Mesenchymal stem cell (in vitro differentiated cells and primary cell): ENCODE measurements around the gene SLC66A2.

ENCODE experiments used
- DNase-seq: peaks from one replicate; pipeline ENCODE4 v3.0.0-alpha.2; 2013
- H2AFZ ChIP-seq: one replicate; pipeline ENCODE4 v1.6.1; 2013; ENCODE audit warnings: low read depth, mild to moderate bottlenecking, control low read depth, inconsistent platforms, low read length, moderate library complexity
- H2AK5ac ChIP-seq: 2 replicates; pipeline ENCODE4 v1.6.1; 2013; ENCODE audit warnings: low read length, moderate library complexity, mild to moderate bottlenecking, inconsistent platforms; ENCODE audit not compliant: severe bottlenecking
- H2BK120ac ChIP-seq: one replicate; pipeline ENCODE4 v1.6.1; 2013; ENCODE audit warnings: low read depth, mild to moderate bottlenecking, inconsistent platforms, low read length, moderate library complexity
- H2BK12ac ChIP-seq, 2 experiments: one replicate each; pipeline ENCODE4 v1.6.1; 2013; ENCODE audit warnings: inconsistent platforms in 2 of 2, low read length in 2 of 2, mild to moderate bottlenecking in 2 of 2, moderate library complexity in 2 of 2, control low read depth in 1 of 2
- H2BK15ac ChIP-seq: one replicate; pipeline ENCODE4 v1.6.1; 2013; ENCODE audit warnings: mild to moderate bottlenecking, low read depth, inconsistent platforms; ENCODE audit not compliant: poor library complexity, severe bottlenecking
- H2BK5ac ChIP-seq: 2 replicates; pipeline ENCODE4 v1.6.1; 2013; ENCODE audit warnings: low read depth, mild to moderate bottlenecking, low read length, control low read depth, inconsistent platforms; ENCODE audit not compliant: poor library complexity, severe bottlenecking
- H3K14ac ChIP-seq, 2 experiments: one replicate each; pipeline ENCODE4 v1.6.1; 2013; ENCODE audit warnings: inconsistent platforms in 2 of 2, low read length in 2 of 2, control low read depth in 1 of 2, mild to moderate bottlenecking in 1 of 2, moderate library complexity in 1 of 2
- H3K18ac ChIP-seq, 2 experiments: one replicate each; pipeline ENCODE4 v1.6.1; 2013; ENCODE audit warnings: inconsistent platforms in 2 of 2, low read length in 2 of 2, control low read depth in 1 of 2, low read depth in 1 of 2, mild to moderate bottlenecking in 1 of 2
- H3K23ac ChIP-seq, 2 experiments: one replicate each; pipeline ENCODE4 v1.6.1; 2013; ENCODE audit warnings: inconsistent platforms in 2 of 2, low read length in 2 of 2, mild to moderate bottlenecking in 2 of 2, moderate library complexity in 2 of 2, control low read depth in 1 of 2
- H3K27ac ChIP-seq: 2 replicates; pipeline ENCODE4 v1.5.1; 2013; ENCODE audit warnings: mild to moderate bottlenecking, moderate library complexity, low read length, control low read depth, inconsistent platforms; ENCODE audit not compliant: poor library complexity, severe bottlenecking
- H3K27me3 ChIP-seq, 2 experiments: 2 replicates each; pipeline versions ENCODE4 v1.6.1 to v1.7.0; 2013; ENCODE audit warnings: low read length in 2 of 2, mild to moderate bottlenecking in 2 of 2, moderate library complexity in 2 of 2, control low read depth in 1 of 2, inconsistent platforms in 1 of 2; ENCODE audit not compliant: control insufficient read depth in 1 of 2, insufficient read depth in 1 of 2
- H3K36me3 ChIP-seq, 2 experiments: 2 replicates each; pipeline versions ENCODE4 v1.6.1 to v1.7.0; 2013; ENCODE audit warnings: low read length in 2 of 2, control low read depth in 1 of 2, inconsistent platforms in 1 of 2, low read depth in 1 of 2, mild to moderate bottlenecking in 1 of 2; ENCODE audit not compliant: insufficient read depth in 2 of 2, control insufficient read depth in 1 of 2
- H3K4ac ChIP-seq, 2 experiments: one replicate each; pipeline ENCODE4 v1.6.1; 2013; ENCODE audit warnings: inconsistent platforms in 2 of 2, low read length in 2 of 2, mild to moderate bottlenecking in 2 of 2, moderate library complexity in 2 of 2, control low read depth in 1 of 2, low read depth in 1 of 2
- H3K4me1 ChIP-seq: 2 replicates; pipeline ENCODE4 v1.6.1; 2013; ENCODE audit warnings: low read depth, low read length, control low read depth; ENCODE audit not compliant: control insufficient read depth, insufficient read depth
- H3K4me2 ChIP-seq: 2 replicates; pipeline ENCODE4 v1.6.1; 2013; ENCODE audit warnings: low read length, mild to moderate bottlenecking, inconsistent platforms; ENCODE audit not compliant: poor library complexity, severe bottlenecking
- H3K4me3 ChIP-seq, 2 experiments: 2 replicates each; pipeline versions ENCODE4 v1.5.1 to v1.7.0; 2013; ENCODE audit warnings: low read length in 2 of 2, mild to moderate bottlenecking in 2 of 2, control low read depth in 1 of 2, low read depth in 1 of 2; ENCODE audit not compliant: insufficient read depth in 1 of 2
- H3K79me1 ChIP-seq: replicated peaks from 2 replicates; pipeline ENCODE4 v1.6.1; 2013; ENCODE audit warnings: mild to moderate bottlenecking, control low read depth, low read length, inconsistent platforms; ENCODE audit not compliant: poor library complexity, severe bottlenecking
- H3K9ac ChIP-seq: 2 replicates; pipeline ENCODE4 v1.7.0; 2013; ENCODE audit warnings: mild to moderate bottlenecking, low read length, moderate library complexity
- H3K9me3 ChIP-seq: 2 replicates; pipeline ENCODE4 v1.7.0; 2013; ENCODE audit warnings: mild to moderate bottlenecking, low read length; ENCODE audit not compliant: control insufficient read depth
- H4K8ac ChIP-seq: one replicate; pipeline ENCODE4 v1.6.1; 2013; ENCODE audit warnings: inconsistent platforms, mild to moderate bottlenecking, low read length, moderate library complexity
- H4K91ac ChIP-seq: one replicate; pipeline ENCODE4 v1.6.1; 2013; ENCODE audit warnings: mild to moderate bottlenecking, low read length, inconsistent platforms
- WGBS: methylation state at CpG from one replicate; pipeline ENCODE4 v1.1.7; 2013; ENCODE audit warnings: mixed read lengths; 5-methylcytosine and 5-hydroxymethylcytosine counted together

SLC66A2 gene

GRCh38 chr18:79875531-79875919 lies 75.9 kb downstream of the SLC66A2 start:
- no peaks in the 10 kb centered on the region for H3K79me1 ChIP-seq
- H3K27me3 ChIP-seq = peaks cover 0 to 58% of the 10 kb centered on the region in 2 experiments
- no peak overlapping the region for H2BK15ac ChIP-seq
- H2BK120ac ChIP-seq = no peak overlapping the region
- peaks cover 1% of the 10 kb centered on the region for H3K4me1 ChIP-seq
- no peaks in the 10 kb centered on the region for H3K36me3 ChIP-seq
- H2BK5ac ChIP-seq = no peak overlapping the region
- no peak overlapping the region for H3K18ac ChIP-seq
- no peak overlapping the region for H3K4me3 ChIP-seq
- H2AFZ ChIP-seq = no peak overlapping the region
- no peak overlapping the region for H3K4me2 ChIP-seq
- H3K23ac ChIP-seq = no peak overlapping the region
- no peak overlapping the region for H2AK5ac ChIP-seq
- no peak overlapping the region for H4K8ac ChIP-seq
- 92% methylated on average over 15 of the region's 15 CpGs for WGBS
- no peak overlapping the region for H3K9ac ChIP-seq
- peaks cover 7% of the 10 kb centered on the region for H3K9me3 ChIP-seq
- no peak overlapping the region for H3K27ac ChIP-seq
- no peak overlapping the region for H3K4ac ChIP-seq
- H3K14ac ChIP-seq = no peak overlapping the region
- H4K91ac ChIP-seq = no peak overlapping the region
- DNase-seq = no peak
- no peak overlapping the region for H2BK12ac ChIP-seq

GRCh38 chr18:79874553-79875530 lies 76.6 kb downstream of the SLC66A2 start:
- no peak overlapping the region for H2BK12ac ChIP-seq
- H3K9me3 ChIP-seq = peaks cover 6% of the 10 kb centered on the region
- no peak overlapping the region for H3K4ac ChIP-seq
- WGBS = 86% methylated on average over 20 of the region's 24 CpGs
- no peak overlapping the region for H3K23ac ChIP-seq
- peaks cover 4% of the 10 kb centered on the region for H3K4me1 ChIP-seq
- no peak for DNase-seq
- H2BK5ac ChIP-seq = no peak overlapping the region
- H3K9ac ChIP-seq = no peak overlapping the region
- H2AK5ac ChIP-seq = no peak overlapping the region
- no peaks in the 10 kb centered on the region for H3K36me3 ChIP-seq
- H3K18ac ChIP-seq = no peak overlapping the region
- no peak overlapping the region for H2BK120ac ChIP-seq
- H4K91ac ChIP-seq = no peak overlapping the region
- H3K79me1 ChIP-seq = no peaks in the 10 kb centered on the region
- H3K4me2 ChIP-seq = no peak overlapping the region
- no peak overlapping the region for H2BK15ac ChIP-seq
- no peak overlapping the region for H4K8ac ChIP-seq
- no peak overlapping the region for H3K27ac ChIP-seq
- H3K4me3 ChIP-seq = no peak overlapping the region
- H3K27me3 ChIP-seq = peaks cover 0 to 64% of the 10 kb centered on the region in 2 experiments
- no peak overlapping the region for H3K14ac ChIP-seq
- no peak overlapping the region for H2AFZ ChIP-seq

DNA sequence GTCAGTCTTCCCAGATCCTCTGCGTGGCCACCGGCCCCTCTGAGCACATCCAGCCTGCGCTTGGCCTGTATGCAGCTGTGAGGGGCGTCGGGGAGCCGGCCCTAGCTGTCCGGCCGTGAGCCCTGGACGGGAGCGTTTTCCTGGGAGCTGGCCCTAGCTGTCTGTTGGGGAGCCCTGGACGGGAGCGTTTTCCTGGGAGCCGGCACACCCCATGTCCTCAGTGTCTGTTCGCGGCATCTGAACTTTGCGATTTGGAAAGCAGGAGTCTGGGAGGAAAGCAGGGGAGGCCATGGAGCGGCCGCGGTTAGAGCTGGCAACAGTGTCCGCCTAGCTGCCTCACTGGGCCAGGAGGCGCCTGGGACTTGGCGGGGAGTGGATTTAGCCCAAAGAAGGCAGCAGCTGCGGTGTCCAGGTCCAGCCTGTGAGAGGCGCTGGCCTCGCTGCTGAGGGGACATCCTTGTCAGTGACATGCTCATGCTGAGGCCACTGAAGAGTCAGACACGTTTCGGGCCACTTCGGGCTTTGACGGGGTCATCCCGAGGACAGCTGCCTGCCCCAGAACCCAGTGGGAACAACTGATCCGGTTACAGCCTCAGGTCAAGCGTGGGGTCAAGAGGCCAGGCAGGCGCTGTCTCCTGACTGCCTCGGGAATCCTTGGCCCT lies 77.9 kb downstream of the SLC66A2 start:
- Histone ChIP-seq H3K4ac (no peak overlapping the region), H2BK5ac (no peak overlapping the region), H3K27me3 (peaks cover 0 to 64% of the 10 kb centered on the region in 2 experiments), H3K9ac (no peak overlapping the region), H3K14ac (no peak overlapping the region), H2AFZ (no peak overlapping the region), H4K91ac (no peak overlapping the region), H4K8ac (no peak overlapping the region), H3K23ac (no peak overlapping the region), H3K27ac (no peak overlapping the region), H3K79me1 (no peaks in the 10 kb centered on the region), H3K4me2 (no peak overlapping the region), H3K4me1 (peaks cover 4% of the 10 kb centered on the region), H2BK120ac (no peak overlapping the region), H3K18ac (no peak overlapping the region), H3K36me3 (no peaks in the 10 kb centered on the region), H2BK15ac (no peak overlapping the region), H2BK12ac (no peak overlapping the region), H2AK5ac (no peak overlapping the region), H3K4me3 (no peak overlapping the region), H3K9me3 (no peaks in the 10 kb centered on the region)
- 79% methylated on average over 34 of the region's 34 CpGs for WGBS
- DNase-seq = no peak
